Motor neuron (in vitro differentiated cells): ENCODE data around the gene TMEM130. TPM values are rescaled to one million over a fixed set of nuclear protein-coding genes. Genes with fewer than 3 reads are reported as not detected.

Source experiments
- ATAC-seq, 8 experiments: fragments of 200-7000 bp; cut with Tn5 transposase; replicated peaks in 6 of 8; 2 replicates each; pipeline ENCODE4 v1.8.0; 2021; ENCODE audit warnings: mild to moderate bottlenecking in 8 of 8, moderate library complexity in 8 of 8
- H3K27ac ChIP-seq, 2 donors: fragments of 250-450 bp; sonication (Bioruptor Pico); 2 replicates each; pipeline ENCODE4 v1.9.0; 2021; ENCODE audit warnings: antibody characterized with exemption in 2 of 2, mild to moderate bottlenecking in 2 of 2, moderate library complexity in 1 of 2
- H3K4me1 ChIP-seq, 2 donors: fragments of 250-450 bp; sonication (Bioruptor Pico); replicated peaks in 1 of 2; 2 replicates each; pipeline ENCODE4 v1.6.1; 2021; ENCODE audit warnings: antibody characterized with exemption in 2 of 2, mild to moderate bottlenecking in 2 of 2, moderate library complexity in 1 of 2
- H3K4me3 ChIP-seq, 5 donors: fragments of 250-450 bp; sonication (Bioruptor Pico); 2 replicates each; pipeline ENCODE4 v1.9.0; 2021; ENCODE audit warnings: antibody characterized with exemption in 5 of 5, mild to moderate bottlenecking in 5 of 5, moderate library complexity in 4 of 5
- WGBS, 10 experiments: fragments of 450-650 bp; shearing (Covaris generic); methylation state at CpG; one replicate each; pipeline ENCODE4 v1.0.0; 2022; 5-methylcytosine and 5-hydroxymethylcytosine counted together
- in situ Hi-C, 9 experiments: fragments of 400-800 bp; cut with MboI; loops; one replicate each; pipeline ENCODE4 v1.15.0; 2021; ENCODE audit warnings: low sequenced_read_pairs in 9 of 9, low pct_unique_long_range_greater_than_20kb in 2 of 9; ENCODE audit not compliant: unreplicated experiment in 9 of 9
- total RNA-seq, 8 experiments: library from RNA; unstranded; fragments of 300-600 nt; gene quantifications; 2 replicates each; pipeline versions ENCODE4 v1.2.3 to v1.2.4, GENCODE V29; 2022

Gene TMEM130, protein sequence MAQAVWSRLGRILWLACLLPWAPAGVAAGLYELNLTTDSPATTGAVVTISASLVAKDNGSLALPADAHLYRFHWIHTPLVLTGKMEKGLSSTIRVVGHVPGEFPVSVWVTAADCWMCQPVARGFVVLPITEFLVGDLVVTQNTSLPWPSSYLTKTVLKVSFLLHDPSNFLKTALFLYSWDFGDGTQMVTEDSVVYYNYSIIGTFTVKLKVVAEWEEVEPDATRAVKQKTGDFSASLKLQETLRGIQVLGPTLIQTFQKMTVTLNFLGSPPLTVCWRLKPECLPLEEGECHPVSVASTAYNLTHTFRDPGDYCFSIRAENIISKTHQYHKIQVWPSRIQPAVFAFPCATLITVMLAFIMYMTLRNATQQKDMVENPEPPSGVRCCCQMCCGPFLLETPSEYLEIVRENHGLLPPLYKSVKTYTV
- 10 to 100 TPM in 4 of 8 experiments, 1 to 10 TPM in 1, under 1 TPM in 3; 0.20 to 27.4 (median 7.6) TPM for total RNA-seq

DNA sequence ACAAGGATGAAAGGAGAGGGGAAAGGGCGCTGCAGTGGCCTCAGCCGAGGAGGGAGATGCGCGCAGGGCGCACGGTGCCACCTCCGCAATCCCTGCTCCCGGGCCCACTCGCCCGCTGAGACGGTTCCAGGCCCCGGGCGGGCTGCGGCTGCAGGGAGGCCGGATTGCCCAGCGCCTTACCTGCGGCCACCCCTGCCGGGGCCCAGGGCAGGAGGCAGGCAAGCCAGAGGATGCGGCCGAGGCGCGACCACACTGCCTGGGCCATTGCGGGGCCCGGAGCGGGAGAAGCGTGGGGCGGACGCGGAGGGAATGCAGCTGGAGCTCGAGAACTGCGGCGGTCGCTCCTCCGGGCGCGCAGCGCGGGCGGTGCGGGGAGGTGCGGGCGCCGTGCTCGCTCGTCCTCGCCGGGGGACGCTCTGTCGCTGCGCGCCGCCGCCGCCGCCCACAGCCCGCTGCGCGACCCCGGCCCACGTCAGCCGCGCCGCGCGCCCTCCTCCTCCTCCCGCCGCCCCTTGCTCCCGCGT lies at the start of gene TMEM130:
Gene TMEM130, minus strand, starts transcription at position 418 of the 524 bp plus-strand sequence. Its CDS starts 153 bp downstream, at position 265.
- peak within 1 kb of the TSS; percentile 86 to 95 for H3K27ac ChIP-seq
- H3K4me1 ChIP-seq = peaks cover 16 to 19% of the 10 kb centered on the region in 2 donors
- no CpG with 5 or more reads among the region's 69 CpGs for WGBS, 10 experiments
- H3K4me3 ChIP-seq = peak within 1 kb of the TSS; percentile 53 to 88 (median 75)
- ATAC-seq = peak in 5 of 8 experiments; percentile 18 to 81 (median 43)
- in situ Hi-C loops = no loop called here

DNA sequence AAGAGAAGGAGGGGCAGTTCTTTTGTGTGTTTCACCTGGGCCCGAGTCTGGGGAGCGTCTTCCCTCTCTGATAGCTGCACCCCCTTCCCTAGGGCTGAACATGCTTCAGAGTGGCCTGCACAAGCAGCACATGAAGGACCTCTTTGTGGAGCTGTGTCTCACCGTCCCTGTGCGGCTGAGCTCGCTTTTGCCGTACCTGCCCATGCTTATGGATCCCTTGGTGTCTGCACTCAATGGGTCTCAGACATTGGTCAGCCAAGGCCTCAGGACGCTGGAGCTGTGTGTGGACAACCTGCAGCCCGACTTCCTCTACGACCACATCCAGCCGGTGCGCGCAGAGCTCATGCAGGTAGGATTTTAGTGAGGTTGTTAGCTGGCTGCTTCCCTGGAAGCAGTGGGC lies 47.5 kb upstream of the TMEM130 start:
- no peak for ATAC-seq
- no peaks in the 10 kb centered on the region for H3K4me1 ChIP-seq
- in situ Hi-C loops = no loop called here
- H3K27ac ChIP-seq = no peak overlapping the region
- no peak overlapping the region for H3K4me3 ChIP-seq
- WGBS, 10 experiments = 60 to 100% (median 94%) methylated on average over 1 to 11 of the region's 12 CpGs; no CpG with 5 or more reads in 4 of the 10 experiments

DNA sequence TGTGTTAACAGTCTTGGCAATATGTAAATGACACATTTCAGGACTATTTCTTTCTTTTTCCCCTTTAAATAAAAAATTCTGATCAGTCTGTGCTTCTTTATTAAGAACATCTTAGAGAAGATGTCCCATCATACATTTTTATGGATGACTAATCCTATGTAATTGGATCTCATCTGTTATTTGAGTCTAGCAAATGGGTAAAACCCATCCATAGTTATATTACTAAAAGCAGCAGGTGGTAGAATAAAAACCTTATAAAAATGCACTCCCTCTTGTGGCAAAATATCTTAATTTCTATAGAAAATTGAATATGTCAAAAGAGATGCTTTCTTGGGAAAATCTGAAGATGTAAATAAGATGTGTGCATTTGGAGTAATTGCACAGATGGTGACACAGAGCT lies 43.8 kb upstream of the TMEM130 start:
- H3K4me3 ChIP-seq = no peak overlapping the region
- in situ Hi-C loops = no loop called here

DNA sequence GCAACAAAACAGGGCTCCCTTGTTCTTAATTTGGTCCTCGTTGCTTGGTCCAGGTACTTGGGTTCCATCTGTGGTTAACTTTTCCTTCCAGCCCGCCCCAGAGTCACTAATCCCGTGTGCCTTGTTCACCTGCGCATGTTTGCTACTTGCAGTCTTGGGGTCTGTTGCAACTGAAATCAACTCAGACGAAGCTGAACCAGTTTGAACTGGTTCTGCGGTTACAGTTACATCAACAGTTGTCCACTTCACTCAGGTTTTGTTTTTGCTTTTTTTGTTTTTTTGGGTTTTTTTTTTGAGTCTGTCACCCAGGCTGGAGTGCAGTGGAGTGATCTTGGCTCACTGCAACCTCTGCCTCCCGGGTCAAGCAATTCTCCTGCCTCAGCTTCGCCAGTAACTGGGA lies 43.2 kb upstream of the TMEM130 start:
- WGBS, 10 experiments = 89 to 100% (median 94%) methylated on average over 2 to 8 of the region's 8 CpGs; no CpG with 5 or more reads in 1 of the 10 experiments

More for the DNA sequence above, 43.8 kb upstream of the TMEM130 start:
- H3K4me1 ChIP-seq = no peaks in the 10 kb centered on the region
- H3K27ac ChIP-seq = no peak overlapping the region
- peak in 1 of 8 experiments; percentile 44 for ATAC-seq

DNA sequence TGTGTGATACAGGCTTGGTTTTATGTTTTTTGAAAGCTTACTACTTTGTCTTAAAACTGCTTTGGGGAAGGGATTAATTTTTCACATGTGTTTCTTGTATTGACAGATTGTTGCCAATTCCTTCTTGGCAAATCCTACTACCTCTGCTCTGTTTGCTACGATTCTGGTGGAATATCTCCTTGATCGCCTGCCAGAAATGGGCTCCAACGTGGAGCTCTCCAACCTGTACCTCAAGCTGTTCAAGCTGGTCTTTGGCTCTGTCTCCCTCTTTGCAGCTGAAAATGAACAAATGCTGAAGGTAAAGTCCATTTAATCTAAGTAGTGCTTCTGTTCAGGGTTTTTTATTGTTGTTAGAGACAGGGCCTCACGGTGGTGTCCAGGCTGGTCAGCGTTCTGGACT lies 42.1 kb upstream of the TMEM130 start:
- Histone ChIP-seq H3K4me1 (no peaks in the 10 kb centered on the region), H3K27ac (no peak overlapping the region), H3K4me3 (no peak overlapping the region)
- in situ Hi-C loops = no loop called here
- 10 to 100% (median 90%) methylated on average over 1 to 5 of the region's 5 CpGs; no CpG with 5 or more reads in 1 of the 10 experiments for WGBS, 10 experiments
- ATAC-seq = no peak

More for the DNA sequence above, 43.2 kb upstream of the TMEM130 start:
- H3K4me1 ChIP-seq = no peaks in the 10 kb centered on the region
- in situ Hi-C loops = no loop called here
- ATAC-seq = no peak
- H3K27ac ChIP-seq = no peak overlapping the region
- no peak overlapping the region for H3K4me3 ChIP-seq

DNA sequence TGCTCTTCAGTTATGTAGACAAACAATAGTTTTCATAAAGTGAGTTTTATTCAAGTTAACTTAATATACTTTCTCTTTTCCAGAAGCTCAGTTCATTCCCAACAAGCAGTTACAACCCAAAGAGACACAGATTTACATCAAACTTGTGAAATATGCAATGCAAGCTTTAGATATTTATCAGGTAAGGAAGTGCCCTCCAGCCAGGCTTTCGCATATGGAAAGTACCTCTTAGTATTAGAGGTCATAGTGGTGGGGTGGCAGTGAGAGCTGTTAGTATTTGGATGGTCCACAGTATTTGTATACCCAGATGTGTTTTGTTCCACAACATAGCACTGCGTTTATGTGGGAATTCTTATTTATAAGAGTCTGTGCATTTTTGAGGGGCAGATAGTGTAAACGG lies 40.6 kb upstream of the TMEM130 start:
- peak in 3 of 8 experiments; percentile 29 to 89 (median 68) for ATAC-seq
- no peak overlapping the region for H3K27ac ChIP-seq
- in situ Hi-C loops = no loop called here
- no peaks in the 10 kb centered on the region for H3K4me1 ChIP-seq
- H3K4me3 ChIP-seq = no peak overlapping the region
- 37 to 100% (median 100%) methylated on average over 1 to 3 of the region's 3 CpGs; no CpG with 5 or more reads in 1 of the 10 experiments for WGBS, 10 experiments

DNA sequence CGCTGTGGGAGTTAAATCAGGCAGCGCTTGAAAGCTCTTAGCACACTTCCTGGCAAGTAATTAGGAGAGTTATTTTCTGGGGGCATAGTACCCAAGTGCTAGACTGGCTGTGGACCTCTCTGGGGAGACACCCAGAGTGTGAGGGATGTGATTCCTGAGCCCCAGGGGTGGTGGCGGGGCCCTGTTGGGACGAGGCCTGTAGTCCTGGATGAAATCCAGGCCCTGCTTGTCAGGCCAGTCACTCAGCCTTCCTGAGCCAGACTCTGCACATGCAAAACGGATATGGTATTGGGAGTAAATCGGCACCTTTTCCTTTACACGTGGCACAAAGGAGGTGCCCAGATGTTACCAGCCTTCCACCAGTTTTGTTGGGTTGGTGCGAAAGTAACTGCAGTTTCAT lies 39.7 kb upstream of the TMEM130 start:
- Histone ChIP-seq H3K27ac (no peak overlapping the region), H3K4me1 (no peaks in the 10 kb centered on the region), H3K4me3 (no peak overlapping the region)
- no peak for ATAC-seq
- WGBS, 10 experiments = 50 to 100% (median 85%) methylated on average over 1 to 8 of the region's 8 CpGs; no CpG with 5 or more reads in 4 of the 10 experiments
- in situ Hi-C loops = no loop called here

DNA sequence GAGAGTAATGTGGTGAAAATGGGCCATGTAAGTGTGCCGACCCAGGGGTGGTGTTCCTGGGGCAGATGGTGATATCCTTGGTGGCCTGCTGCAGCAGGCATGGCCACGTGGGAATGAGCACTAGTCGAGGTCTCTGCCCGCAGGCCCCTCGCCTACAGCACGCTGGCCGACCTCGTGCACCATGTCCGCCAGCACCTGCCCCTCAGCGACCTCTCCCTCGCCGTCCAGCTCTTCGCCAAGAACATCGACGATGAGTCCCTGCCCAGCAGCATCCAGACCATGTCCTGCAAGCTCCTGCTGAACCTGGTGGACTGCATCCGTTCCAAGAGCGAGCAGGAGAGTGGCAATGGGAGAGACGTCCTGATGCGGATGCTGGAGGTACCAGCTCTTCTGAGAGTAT lies 38.8 kb upstream of the TMEM130 start:
- no peak overlapping the region for H3K4me3 ChIP-seq
- no peak overlapping the region for H3K27ac ChIP-seq
- ATAC-seq = no peak
- 90 to 100% (median 97%) methylated on average over 2 to 19 of the region's 19 CpGs; no CpG with 5 or more reads in 6 of the 10 experiments for WGBS, 10 experiments
- no peaks in the 10 kb centered on the region for H3K4me1 ChIP-seq
- in situ Hi-C loops = no loop called here

DNA sequence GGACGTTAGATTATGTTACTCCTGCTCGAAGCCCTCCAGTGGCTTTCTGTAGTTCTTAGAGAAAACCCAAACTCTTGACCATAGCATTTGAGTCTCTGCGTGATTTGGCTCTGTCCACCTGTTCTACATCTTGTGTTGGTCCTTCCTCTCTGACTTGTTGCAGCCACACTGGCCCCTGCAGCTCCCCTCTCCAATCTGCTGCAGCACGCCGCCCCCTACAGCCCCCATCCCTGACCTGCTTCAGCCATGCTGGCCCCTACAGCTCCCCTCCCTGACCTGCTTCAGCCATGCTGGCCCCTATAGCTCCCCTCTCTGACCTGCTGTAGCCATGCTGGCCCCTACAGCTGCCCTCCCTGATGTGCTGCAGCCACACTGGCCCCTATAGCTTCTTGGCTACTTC lies 37.8 kb upstream of the TMEM130 start:
- in situ Hi-C loops = no loop called here

DNA sequence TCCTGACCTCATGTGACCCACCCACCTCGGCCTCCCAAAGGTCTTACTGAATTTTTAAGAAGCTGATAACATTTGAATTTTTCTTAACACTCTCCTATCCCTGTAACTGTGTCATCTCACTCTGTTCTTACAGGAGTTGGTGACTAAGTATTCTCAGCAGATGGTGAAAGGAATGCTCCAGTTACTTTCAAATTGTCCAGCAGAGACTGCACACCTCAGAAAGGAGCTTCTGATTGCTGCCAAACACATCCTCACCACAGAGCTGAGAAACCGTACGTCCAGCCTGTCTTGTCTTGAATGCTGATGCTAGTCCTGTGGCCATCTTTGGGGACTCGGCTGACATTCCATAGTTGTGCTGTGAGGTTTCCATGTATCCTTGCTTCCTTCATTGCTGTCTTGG lies 33.4 kb upstream of the TMEM130 start:
- in situ Hi-C loops = no loop called here
- H3K4me1 ChIP-seq = no peaks in the 10 kb centered on the region
- WGBS, 10 experiments = 94 to 100% (median 100%) methylated on average over 1 to 4 of the region's 4 CpGs; no CpG with 5 or more reads in 3 of the 10 experiments
- ATAC-seq = no peak
- no peak overlapping the region for H3K4me3 ChIP-seq
- H3K27ac ChIP-seq = no peak overlapping the region

More for the DNA sequence above, 37.8 kb upstream of the TMEM130 start:
- no peak for ATAC-seq
- Histone ChIP-seq H3K4me1 (no peaks in the 10 kb centered on the region), H3K27ac (no peak overlapping the region), H3K4me3 (no peak overlapping the region)
- WGBS, 10 experiments = 85 to 100% (median 98%) methylated on average over 1 to 3 of the region's 5 CpGs; no CpG with 5 or more reads in 2 of the 10 experiments

DNA sequence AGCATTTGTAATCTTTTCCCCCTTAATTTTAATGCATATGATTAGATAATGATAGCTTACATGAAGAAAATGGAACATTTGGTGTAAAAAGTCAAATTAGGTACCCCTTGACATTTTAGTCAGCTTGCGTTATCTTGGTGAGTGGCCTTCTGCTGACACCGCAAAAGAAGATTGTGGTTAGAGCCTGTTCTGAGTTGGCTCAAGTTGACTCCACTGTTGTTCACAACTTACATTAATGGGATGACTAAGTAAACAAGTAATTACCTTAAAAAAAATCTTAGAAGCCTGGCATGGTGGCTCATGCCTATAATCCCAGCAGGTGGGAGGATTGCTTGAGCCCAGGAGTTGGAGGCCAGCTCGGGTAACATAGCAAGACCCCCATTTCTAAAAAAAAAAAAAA lies 32.7 kb upstream of the TMEM130 start:
- H3K27ac ChIP-seq = no peak overlapping the region

DNA sequence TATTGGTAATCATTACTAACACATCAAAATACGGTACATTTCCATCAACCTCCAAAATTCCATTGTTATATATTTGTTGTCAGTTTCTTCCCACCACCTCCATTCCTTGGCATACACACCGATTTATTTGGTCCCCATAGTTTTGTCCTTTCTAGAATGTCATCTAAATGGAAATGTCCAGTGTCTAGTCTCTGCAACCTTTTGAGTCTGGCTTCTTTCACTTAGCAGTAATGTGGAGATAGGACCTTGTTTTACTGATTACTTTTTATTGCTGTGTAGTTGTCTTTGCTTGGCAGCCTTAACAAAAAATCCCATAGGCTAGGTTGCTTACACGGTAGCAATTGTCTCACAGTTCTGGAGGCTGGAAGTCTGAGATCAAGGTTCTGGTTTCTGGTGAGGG lies 31.0 kb upstream of the TMEM130 start:
- no peak for ATAC-seq
- H3K4me3 ChIP-seq = no peak overlapping the region
- no peaks in the 10 kb centered on the region for H3K4me1 ChIP-seq
- in situ Hi-C loops = no loop called here
- WGBS, 10 experiments = 80 to 100% (median 100%) methylated on average over 1 to 3 of the region's 3 CpGs; no CpG with 5 or more reads in 1 of the 10 experiments
- no peak overlapping the region for H3K27ac ChIP-seq

More for the DNA sequence above, 32.7 kb upstream of the TMEM130 start:
- Histone ChIP-seq H3K4me1 (no peaks in the 10 kb centered on the region), H3K4me3 (no peak overlapping the region)
- ATAC-seq = no peak
- in situ Hi-C loops = no loop called here
- WGBS, 10 experiments = 77 to 100% (median 100%) methylated on average over 1 to 3 of the region's 3 CpGs; no CpG with 5 or more reads in 1 of the 10 experiments

DNA sequence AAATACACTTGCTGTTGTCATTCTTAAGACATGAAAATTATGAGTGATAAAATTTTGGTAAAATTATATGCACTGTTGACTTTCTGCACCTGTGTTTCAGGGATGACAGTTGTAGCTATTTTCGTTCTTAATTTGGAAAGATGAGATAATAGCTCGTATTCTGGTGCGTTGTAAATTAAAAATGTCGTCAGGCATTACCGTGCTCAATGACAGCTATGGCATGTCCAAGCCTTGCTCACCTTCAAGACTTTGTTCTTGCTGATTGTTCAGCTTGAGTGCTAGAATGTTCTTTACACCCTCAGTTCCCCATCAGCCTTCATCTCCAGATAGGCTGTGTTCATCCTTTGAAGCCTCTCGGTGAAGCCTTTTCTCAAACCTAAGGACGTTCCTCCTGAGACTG lies 30.0 kb upstream of the TMEM130 start:
- Histone ChIP-seq H3K27ac (no peak overlapping the region), H3K4me3 (no peak overlapping the region), H3K4me1 (no peaks in the 10 kb centered on the region)
- ATAC-seq = no peak
- 82 to 100% (median 96%) methylated on average over 1 to 7 of the region's 7 CpGs; no CpG with 5 or more reads in 1 of the 10 experiments for WGBS, 10 experiments
- in situ Hi-C loops = no loop called here
